Measurements from ENCODE around the gene TLL1.

TLL1 gene

GRCh38 chr4:166039822-166040221, 166.8 kb downstream of the TLL1 start:
- TF ChIP-seq CTCF (IDR thresholded peaks at IDR 0.05; ENCODE audit: low read depth, low read length, poor library complexity, severe bottlenecking), result no peak
- TF ChIP-seq EZH2phosphoT487 (IDR thresholded peaks at IDR 0.05; ENCODE audit: borderline replicate concordance, low read length), result no peak
- Histone ChIP-seq H3K27ac (ENCODE audit: low read depth, low read length) (no peak overlapping the region), H3F3A (ENCODE audit: control insufficient read depth, insufficient read depth) (no peaks in the 10 kb centered on the region)

GRCh38 chr4:166042510-166043055, 169.5 kb downstream of the TLL1 start:
- Histone ChIP-seq H3K79me2 (ENCODE audit: control insufficient read depth, low read length) (no peaks in the 10 kb centered on the region), H3K4me2 (ENCODE audit: low read length) (no peak overlapping the region), H3K27ac (ENCODE audit: low read depth, low read length) (no peak overlapping the region), H3F3A (ENCODE audit: control insufficient read depth, insufficient read depth) (no peaks in the 10 kb centered on the region), H3K27me3 (ENCODE audit: control insufficient read depth, low read length) (no peaks in the 10 kb centered on the region), H3K36me3 (ENCODE audit: control insufficient read depth, low read length) (no peaks in the 10 kb centered on the region), H3K9me3 (ENCODE audit: control insufficient read depth, insufficient read depth, low read length) (no peaks in the 10 kb centered on the region), H3K4me3 (ENCODE audit: low read length) (no peak overlapping the region), H3K4me1 (ENCODE audit: control insufficient read depth, low read length) (no peaks in the 10 kb centered on the region), H3K9me2 (replicated peaks; ENCODE audit: control insufficient read depth, low read length) (no peaks in the 10 kb centered on the region), H4K20me1 (ENCODE audit: control insufficient read depth, insufficient read depth, low read depth, low read length) (no peaks in the 10 kb centered on the region)
- TF ChIP-seq EZH2phosphoT487 (IDR thresholded peaks at IDR 0.05; ENCODE audit: borderline replicate concordance, low read length) (no peak), CTCF (IDR thresholded peaks at IDR 0.05; ENCODE audit: low read depth, low read length, poor library complexity, severe bottlenecking) (no peak)

More at GRCh38 chr4:166039822-166040221, 166.8 kb downstream of the TLL1 start:
- Histone ChIP-seq H3K9me3 (ENCODE audit: control insufficient read depth, insufficient read depth, low read length) (no peaks in the 10 kb centered on the region), H3K4me3 (ENCODE audit: low read length) (no peak overlapping the region), H3K27me3 (ENCODE audit: control insufficient read depth, low read length) (no peaks in the 10 kb centered on the region), H3K4me2 (ENCODE audit: low read length) (no peak overlapping the region), H3K36me3 (ENCODE audit: control insufficient read depth, low read length) (no peaks in the 10 kb centered on the region), H3K4me1 (ENCODE audit: control insufficient read depth, low read length) (no peaks in the 10 kb centered on the region), H4K20me1 (ENCODE audit: control insufficient read depth, insufficient read depth, low read depth, low read length) (no peaks in the 10 kb centered on the region), H3K79me2 (ENCODE audit: control insufficient read depth, low read length) (no peaks in the 10 kb centered on the region), H3K9me2 (replicated peaks; ENCODE audit: control insufficient read depth, low read length) (no peaks in the 10 kb centered on the region)

- no peak overlapping the region for H3K4me2 ChIP-seq (ENCODE audit: low read length)
- no peak for TF ChIP-seq EZH2phosphoT487 (IDR thresholded peaks at IDR 0.05; ENCODE audit: borderline replicate concordance, low read length)
- TF ChIP-seq CTCF (IDR thresholded peaks at IDR 0.05; ENCODE audit: low read depth, low read length, poor library complexity, severe bottlenecking), result no peak
Measured at GRCh38 chr4:166043801-166044200, 170.8 kb downstream of the TLL1 start.

More at GRCh38 chr4:166043801-166044200, 170.8 kb downstream of the TLL1 start:
- Histone ChIP-seq H3K9me2 (replicated peaks; ENCODE audit: control insufficient read depth, low read length) (no peaks in the 10 kb centered on the region), H3F3A (ENCODE audit: control insufficient read depth, insufficient read depth) (no peaks in the 10 kb centered on the region), H3K79me2 (ENCODE audit: control insufficient read depth, low read length) (no peaks in the 10 kb centered on the region), H3K4me3 (ENCODE audit: low read length) (no peak overlapping the region), H4K20me1 (ENCODE audit: control insufficient read depth, insufficient read depth, low read depth, low read length) (no peaks in the 10 kb centered on the region), H3K36me3 (ENCODE audit: control insufficient read depth, low read length) (no peaks in the 10 kb centered on the region), H3K9me3 (ENCODE audit: control insufficient read depth, insufficient read depth, low read length) (no peaks in the 10 kb centered on the region), H3K4me1 (ENCODE audit: control insufficient read depth, low read length) (no peaks in the 10 kb centered on the region), H3K27me3 (ENCODE audit: control insufficient read depth, low read length) (no peaks in the 10 kb centered on the region), H3K27ac (ENCODE audit: low read depth, low read length) (no peak overlapping the region)
